Measurements from ENCODE around the gene MAFG.
"Not testable (repeated sequence)": the region's sequence is repeated elsewhere in the genome, so short reads cannot be mapped to it uniquely, and the experiment has no call there.

MAFG gene

DNA sequence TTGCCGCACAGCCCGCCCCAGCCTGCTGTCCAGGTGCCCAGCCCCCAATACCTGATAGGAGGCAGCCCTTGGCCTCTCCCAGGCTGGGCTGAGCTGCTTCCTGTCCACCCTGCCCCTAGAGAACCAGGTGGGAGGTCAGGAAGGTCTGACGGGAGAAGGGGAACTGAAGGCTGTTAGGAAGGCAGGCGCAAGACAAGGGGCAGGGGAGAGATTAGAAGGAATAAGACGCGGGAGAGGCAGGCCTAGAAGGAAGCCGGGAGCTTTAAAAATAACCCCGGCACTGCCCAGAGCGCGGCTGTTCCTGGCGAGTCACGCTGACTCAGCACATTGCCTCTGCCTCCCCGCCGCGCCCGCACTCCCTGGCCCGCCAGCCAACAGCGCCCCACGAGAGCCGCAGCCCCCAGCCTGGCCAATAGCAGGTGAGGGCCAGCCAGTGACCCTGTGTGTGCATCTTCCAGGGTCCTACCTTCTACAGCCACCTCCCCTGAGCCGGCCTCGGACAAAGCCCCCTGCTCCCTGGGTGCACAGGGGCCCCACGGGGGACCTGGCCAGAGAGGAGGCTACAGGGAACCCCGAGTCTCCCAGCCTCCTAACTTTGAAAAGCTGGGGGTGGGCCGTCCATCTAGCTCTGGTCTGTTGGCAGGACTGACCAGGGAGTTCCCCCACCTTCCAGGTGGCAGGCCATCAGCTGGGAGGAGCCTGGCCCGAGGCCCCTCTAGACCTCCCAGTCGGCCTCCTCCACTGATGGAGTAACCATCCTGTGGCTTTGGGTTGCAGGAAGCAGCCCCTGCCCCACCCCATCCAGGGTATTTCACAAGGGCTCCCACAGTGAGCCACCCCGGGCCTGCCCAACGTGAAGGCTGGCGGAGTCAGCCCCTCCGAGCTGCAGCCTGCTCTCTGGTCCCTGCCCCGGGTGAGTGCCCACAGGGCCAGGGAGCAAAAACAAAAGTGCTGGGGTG is 4.0 kb downstream of the MAFG start:
- peak; percentile 51 for DNase-seq (ENCODE audit: low spot score)

GRCh38 chr17:81922566-81923301 is 4.8 kb downstream of the MAFG start:
- DNase-seq (ENCODE audit: low spot score): no peak

DNA sequence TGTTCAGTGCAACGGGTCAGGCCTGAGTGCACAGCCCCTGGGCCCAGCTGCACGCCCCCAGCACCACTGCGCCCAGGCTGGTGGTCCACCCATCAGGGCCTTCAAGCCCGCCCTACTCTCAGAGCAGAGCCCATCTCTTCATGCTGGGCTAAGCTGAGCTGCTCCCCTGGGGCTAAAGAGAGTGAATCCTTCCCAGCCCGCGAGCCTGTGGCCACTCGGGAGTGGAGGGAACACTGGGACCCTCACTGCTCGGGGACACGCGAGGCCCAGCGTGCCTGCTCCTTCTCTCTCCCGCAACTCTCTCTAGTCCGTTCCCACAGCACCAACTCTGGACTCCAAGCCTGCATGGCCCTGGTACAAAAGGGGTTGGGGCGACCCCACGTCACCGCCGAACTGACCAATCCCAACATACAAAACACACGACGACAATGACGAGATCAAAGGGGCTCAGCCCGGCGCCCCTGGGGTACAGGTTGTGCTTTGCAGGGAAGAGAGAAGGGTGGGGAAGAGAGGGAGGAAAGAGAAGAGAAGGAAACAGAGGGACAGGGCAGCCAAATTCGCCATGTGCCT is 5.5 kb downstream of the MAFG start:
- no peak for DNase-seq (ENCODE audit: low spot score)

GRCh38 chr17:81921537-81921862 is 6.0 kb downstream of the MAFG start:
- no peak for DNase-seq (ENCODE audit: low spot score)

DNA sequence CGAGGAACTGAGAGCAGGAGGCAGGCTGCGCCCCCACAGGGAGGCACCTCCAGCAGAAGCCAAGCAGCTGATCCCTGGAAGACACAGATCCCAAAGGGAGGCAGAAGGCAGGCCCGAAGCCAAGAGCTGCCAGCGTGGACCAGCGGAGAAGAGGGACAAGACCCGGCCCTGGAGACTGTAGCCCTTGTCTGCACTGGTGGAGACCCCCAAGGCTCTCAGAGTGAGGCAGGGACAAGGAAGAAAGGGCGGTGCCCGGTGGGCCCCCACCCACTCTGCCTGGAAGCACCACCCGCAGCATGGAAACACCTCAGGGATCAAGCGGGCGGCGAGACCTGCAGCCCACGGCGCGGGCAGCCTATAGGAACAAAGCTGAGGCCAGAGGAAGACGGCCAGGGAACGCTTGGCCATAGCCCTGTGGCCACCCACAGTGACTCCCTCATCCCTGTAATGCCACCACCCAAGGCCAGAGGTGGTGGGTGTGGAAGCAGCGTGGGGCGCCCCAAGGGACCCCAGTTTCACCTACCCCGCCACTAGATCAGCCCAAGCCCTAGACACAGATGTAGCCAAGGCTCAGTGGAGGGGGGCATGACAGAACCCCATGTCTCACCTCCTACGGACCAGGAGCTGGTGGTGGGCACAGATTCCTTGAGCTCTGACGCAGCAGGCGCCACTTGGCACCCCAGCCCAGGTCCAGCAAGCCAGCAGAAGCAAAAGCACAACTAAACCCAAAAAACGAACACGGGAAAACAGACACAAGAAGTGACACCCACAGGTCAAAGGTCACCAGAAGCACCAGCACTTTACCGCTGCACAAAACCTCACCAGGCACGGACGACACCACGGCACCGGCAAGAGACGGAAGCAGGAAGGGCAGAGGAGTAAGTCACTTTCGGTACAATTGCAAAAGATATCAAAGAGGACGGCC is 6.7 kb downstream of the MAFG start:
- DNase-seq (ENCODE audit: low spot score): no peak

DNA sequence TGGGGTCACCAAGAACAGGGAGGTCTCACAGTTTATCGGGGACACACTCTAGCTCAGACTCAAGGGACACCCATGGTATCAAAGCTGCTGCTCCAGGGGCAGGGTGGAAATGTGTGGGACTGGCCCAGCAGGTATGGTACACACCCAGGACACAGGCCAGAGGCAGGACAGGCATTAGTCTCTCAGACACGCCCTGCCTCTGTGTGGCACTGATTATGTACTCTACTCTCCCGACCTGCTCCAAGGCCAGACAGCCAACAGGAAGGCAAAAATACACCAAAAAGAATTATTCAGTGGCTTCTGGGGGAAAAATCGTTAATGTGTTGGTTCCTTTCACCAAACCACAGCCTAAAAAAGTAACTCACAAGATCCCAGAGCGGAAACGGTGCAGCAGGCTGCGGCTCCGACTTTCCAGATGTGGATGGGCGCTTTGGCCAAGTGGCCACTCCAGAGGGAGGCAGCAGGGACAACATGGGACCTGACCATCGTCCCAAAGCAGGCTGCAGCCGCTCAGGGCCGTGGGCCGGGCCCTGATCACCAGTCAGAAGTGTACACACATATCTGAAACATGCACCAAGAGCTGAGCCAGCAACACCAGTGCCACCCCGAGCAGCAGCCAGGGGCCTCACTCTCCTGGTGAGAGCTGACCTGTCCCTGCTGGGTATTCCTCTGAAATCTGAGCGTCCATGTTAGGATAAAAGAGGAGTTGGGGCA is 8.5 kb downstream of the MAFG start:
- no peak for DNase-seq (ENCODE audit: low spot score)

GRCh38 chr17:81918333-81918669 is 9.2 kb downstream of the MAFG start:
- DNase-seq (ENCODE audit: low spot score): not testable (repeated sequence)

DNA sequence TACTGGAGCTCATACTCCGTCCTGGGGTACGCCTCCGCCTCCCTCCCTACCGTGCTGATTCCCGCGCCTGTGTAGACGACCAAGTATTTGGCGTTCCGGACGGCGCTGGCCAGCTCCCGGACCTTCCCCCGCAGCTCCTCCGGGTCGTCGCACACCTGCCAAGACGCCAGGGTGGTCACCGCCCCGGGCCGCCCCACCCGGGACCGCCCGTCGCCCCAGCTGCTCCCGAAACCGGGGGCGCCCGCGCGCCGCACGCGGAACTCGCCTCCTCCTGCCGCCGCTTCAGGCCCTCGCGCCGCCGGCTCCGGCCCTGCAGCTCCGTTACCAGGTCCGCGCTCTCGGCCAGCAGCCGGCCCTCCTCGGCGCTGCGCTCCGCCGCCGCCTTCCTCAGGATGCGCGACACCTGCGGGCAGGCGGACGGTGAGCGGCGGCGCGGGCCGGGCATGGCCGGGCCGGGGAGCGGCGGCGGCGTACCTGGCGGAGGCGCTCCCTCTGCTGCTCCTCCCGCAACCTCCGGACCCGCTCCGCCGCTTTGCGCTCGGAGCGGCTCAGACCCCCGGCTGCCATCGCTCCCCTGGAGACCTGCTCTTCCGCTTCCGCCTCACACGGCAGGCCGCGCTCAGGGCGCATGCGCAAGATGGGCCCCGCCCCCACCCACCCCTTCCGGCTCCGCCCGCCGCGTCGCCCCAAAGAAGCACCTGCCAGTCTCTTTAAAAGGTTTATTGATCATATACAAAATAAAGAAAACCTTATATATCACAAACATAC is 9.8 kb downstream of the MAFG start, which contains the start of gene SIRT7:
Gene SIRT7 (minus strand): TSS at position 612 of the 768 bp plus-strand sequence. CDS start 45 bp downstream, at position 567.
- DNase-seq (ENCODE audit: low spot score): peak; percentile 78

DNA sequence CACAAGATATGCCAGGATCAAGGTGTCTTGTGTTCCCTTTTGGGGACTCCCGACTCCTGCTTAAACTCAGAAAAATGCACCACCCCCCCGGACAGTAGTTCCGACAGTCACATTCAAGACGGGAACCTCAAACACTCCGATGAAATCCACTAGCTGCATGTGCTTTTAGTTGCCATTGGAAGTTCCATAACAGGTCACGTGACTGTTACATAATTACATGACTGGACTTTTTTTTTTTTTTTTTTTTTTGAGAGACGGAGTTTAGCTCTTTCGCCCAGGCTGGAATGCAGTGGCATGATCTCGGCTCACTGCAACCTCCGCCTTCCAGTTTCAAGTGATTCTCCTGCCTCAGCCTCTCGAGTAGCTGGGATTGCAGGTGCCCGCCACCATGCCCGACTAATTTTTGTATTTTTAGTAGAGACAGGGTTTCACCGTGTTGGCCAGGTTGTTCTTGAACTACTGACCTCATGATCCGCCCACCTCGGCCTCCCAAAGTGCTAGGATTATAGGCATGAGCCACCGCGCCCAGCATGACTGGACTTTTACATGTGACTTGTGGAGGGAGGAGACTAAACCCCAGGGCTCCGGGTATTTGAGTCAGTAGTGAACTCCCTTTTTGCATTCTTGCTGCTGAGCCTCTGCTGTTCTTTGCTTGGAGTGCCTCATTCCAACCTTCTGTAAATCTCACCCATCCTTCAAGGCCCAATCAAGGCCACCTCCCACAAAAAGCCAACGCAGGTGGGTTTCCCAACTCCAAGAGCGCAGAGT is 11.1 kb downstream of the MAFG start:
- DNase-seq (ENCODE audit: low spot score): no peak

- no peak for DNase-seq (ENCODE audit: low spot score)
These were observed 12.2 kb downstream of the MAFG start for GRCh38 chr17:81915331-81915730.

DNA sequence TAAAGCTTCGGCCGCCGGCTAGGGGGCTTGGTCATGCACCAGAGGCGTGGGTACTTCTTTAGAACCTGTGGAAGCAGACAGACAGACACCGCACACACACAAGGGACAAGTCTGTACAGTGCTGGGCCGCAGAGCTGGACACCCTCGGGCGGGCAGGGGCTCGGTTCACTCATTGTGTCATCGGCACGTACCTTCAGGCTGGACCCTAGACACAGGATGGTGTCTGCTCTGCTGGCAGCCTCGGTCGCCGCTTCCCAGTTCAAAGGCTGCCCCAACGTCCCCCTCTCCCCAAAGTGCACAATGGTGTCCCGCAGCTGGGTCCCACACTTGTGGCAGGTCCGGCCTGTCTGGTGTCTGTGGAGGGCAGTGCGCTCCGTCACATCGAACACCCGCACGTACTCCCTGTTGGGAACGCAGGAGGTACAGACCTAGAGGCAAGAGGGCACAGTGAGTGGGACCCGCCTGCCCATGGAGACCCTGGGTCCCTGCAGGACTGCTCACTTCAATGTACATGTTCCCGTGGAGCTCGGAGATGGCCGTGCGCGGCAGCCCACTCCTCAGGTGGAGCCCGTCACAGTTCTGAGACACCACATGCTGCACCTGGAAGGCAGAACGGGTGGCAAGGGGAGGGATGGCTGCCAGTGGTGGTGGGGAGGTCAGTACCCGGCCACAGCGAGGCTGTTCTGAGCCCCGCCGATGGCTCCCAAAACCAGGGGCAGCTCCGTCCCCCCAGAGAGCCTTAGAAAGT is 13.3 kb downstream of the MAFG start:
- no peak for DNase-seq (ENCODE audit: low spot score)

- no peak for DNase-seq (ENCODE audit: low spot score)
These were observed 14.0 kb downstream of the MAFG start for GRCh38 chr17:81913394-81914102.

GRCh38 chr17:81912441-81913309 is 14.9 kb downstream of the MAFG start:
- DNase-seq (ENCODE audit: low spot score): no peak

- no peak for DNase-seq (ENCODE audit: low spot score)
These were observed 15.6 kb downstream of the MAFG start for GRCh38 chr17:81911969-81912368.

GRCh38 chr17:81911277-81911961 is 16.1 kb downstream of the MAFG start, which contains the start of gene PCYT2:
PCYT2 (minus strand) TSS chr17:81911399; CDS start chr17:81911355, 44 bp downstream.
- peak; percentile 91 for DNase-seq (ENCODE audit: low spot score)

- DNase-seq (ENCODE audit: low spot score): no peak
These were observed 16.7 kb downstream of the MAFG start for GRCh38 chr17:81910840-81911276.
